ENCODE results near the gene WWC2.

DNA sequence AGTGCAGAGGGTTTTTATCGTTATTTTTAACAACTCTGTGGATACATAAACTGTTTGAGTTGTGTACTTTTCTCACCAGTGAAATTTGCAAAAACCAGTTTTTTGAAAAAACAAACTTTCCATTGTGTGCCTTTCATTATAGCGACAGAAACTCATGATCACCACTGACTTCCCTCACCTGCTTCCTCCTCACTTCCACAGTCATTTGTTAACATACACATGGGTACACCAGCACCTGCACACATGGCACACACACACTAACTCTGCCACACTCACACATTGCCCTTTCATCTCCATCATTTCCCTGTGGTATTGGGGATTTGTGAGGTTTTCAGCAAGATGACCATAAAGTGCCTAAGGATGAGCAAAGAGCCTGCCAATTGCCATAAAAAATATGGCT, 200.4 kb downstream of the WWC2 start:
- TF ChIP-seq, protein P1, sequence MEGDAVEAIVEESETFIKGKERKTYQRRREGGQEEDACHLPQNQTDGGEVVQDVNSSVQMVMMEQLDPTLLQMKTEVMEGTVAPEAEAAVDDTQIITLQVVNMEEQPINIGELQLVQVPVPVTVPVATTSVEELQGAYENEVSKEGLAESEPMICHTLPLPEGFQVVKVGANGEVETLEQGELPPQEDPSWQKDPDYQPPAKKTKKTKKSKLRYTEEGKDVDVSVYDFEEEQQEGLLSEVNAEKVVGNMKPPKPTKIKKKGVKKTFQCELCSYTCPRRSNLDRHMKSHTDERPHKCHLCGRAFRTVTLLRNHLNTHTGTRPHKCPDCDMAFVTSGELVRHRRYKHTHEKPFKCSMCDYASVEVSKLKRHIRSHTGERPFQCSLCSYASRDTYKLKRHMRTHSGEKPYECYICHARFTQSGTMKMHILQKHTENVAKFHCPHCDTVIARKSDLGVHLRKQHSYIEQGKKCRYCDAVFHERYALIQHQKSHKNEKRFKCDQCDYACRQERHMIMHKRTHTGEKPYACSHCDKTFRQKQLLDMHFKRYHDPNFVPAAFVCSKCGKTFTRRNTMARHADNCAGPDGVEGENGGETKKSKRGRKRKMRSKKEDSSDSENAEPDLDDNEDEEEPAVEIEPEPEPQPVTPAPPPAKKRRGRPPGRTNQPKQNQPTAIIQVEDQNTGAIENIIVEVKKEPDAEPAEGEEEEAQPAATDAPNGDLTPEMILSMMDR (IDR thresholded peaks at IDR 0.05), result no peak
- TF ChIP-seq POLR2AphosphoS5 (IDR thresholded peaks at IDR 0.05; ENCODE audit: low read depth, low read length) (no peak), TCF7L2 (IDR thresholded peaks at IDR 0.05; ENCODE audit: low read depth, low read length) (no peak), SIN3A (IDR thresholded peaks at IDR 0.05; ENCODE audit: borderline replicate concordance, insufficient read depth, low read depth, low read length) (no peak)
- TF ChIP-seq, protein P2, sequence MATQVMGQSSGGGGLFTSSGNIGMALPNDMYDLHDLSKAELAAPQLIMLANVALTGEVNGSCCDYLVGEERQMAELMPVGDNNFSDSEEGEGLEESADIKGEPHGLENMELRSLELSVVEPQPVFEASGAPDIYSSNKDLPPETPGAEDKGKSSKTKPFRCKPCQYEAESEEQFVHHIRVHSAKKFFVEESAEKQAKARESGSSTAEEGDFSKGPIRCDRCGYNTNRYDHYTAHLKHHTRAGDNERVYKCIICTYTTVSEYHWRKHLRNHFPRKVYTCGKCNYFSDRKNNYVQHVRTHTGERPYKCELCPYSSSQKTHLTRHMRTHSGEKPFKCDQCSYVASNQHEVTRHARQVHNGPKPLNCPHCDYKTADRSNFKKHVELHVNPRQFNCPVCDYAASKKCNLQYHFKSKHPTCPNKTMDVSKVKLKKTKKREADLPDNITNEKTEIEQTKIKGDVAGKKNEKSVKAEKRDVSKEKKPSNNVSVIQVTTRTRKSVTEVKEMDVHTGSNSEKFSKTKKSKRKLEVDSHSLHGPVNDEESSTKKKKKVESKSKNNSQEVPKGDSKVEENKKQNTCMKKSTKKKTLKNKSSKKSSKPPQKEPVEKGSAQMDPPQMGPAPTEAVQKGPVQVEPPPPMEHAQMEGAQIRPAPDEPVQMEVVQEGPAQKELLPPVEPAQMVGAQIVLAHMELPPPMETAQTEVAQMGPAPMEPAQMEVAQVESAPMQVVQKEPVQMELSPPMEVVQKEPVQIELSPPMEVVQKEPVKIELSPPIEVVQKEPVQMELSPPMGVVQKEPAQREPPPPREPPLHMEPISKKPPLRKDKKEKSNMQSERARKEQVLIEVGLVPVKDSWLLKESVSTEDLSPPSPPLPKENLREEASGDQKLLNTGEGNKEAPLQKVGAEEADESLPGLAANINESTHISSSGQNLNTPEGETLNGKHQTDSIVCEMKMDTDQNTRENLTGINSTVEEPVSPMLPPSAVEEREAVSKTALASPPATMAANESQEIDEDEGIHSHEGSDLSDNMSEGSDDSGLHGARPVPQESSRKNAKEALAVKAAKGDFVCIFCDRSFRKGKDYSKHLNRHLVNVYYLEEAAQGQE (IDR thresholded peaks at IDR 0.05; ENCODE audit: insufficient read depth in 1 of 2, low read depth in 2 of 2, low read length in 1 of 2), result no peak
